Activated naive CD8-positive, alpha-beta T cell treated with anti-CD3 and anti-CD28 coated beads, Interleukin-2, amount 10 ng/mL, durations not matched to agents 7 days and 5 days (primary cell): ENCODE measurements around the gene ZBTB47. TPM values are rescaled to one million over a fixed set of nuclear protein-coding genes. Genes with fewer than 3 reads are reported as not detected.

Experiments
- ATAC-seq: fragments of 150-1000 bp; cut with Tn5 transposase; one replicate; pipeline ENCODE4 v1.10.0; 2021; ENCODE audit warnings: low read depth, moderate library complexity
- POLR2A ChIA-PET: fragments of 350-600 bp; sonication (Branson Sonifier 250); formaldehyde crosslinking; loops from one replicate; lab custom pipeline; 2021; ENCODE audit warnings: antibody characterized with exemption; lab: Charles Lee
- DNase-seq: peaks from one replicate; pipeline ENCODE4 v3.0.0; 2021
- H3K27ac Mint-ChIP-seq: one replicate; pipeline ENCODE4 v1.8.0; 2022; ENCODE audit warnings: mild to moderate bottlenecking, mixed read lengths
- H3K27me3 Mint-ChIP-seq: one replicate; pipeline ENCODE4 v1.8.0; 2022; ENCODE audit warnings: mild to moderate bottlenecking, moderate library complexity, mixed read lengths
- H3K36me3 Mint-ChIP-seq: one replicate; pipeline ENCODE4 v1.8.0; 2021; ENCODE audit warnings: mild to moderate bottlenecking, mixed read lengths
- H3K4me1 Mint-ChIP-seq: one replicate; pipeline ENCODE4 v1.8.0; 2021; ENCODE audit warnings: mixed read lengths
- H3K4me3 Mint-ChIP-seq: one replicate; pipeline ENCODE4 v1.8.0; 2022; ENCODE audit warnings: mild to moderate bottlenecking, moderate library complexity, mixed read lengths
- H3K9me3 Mint-ChIP-seq: one replicate; pipeline ENCODE4 v1.8.0; 2021; ENCODE audit warnings: mixed read lengths
- total RNA-seq, 2 experiments: library from RNA; stranded (reverse); gene quantifications; one replicate each; pipeline ENCODE4 v1.2.3, GENCODE V29; 2021

ZBTB47 gene
- total RNA-seq, 2 experiments from 2014 or later: 1.1 to 1.3 TPM

DNA sequence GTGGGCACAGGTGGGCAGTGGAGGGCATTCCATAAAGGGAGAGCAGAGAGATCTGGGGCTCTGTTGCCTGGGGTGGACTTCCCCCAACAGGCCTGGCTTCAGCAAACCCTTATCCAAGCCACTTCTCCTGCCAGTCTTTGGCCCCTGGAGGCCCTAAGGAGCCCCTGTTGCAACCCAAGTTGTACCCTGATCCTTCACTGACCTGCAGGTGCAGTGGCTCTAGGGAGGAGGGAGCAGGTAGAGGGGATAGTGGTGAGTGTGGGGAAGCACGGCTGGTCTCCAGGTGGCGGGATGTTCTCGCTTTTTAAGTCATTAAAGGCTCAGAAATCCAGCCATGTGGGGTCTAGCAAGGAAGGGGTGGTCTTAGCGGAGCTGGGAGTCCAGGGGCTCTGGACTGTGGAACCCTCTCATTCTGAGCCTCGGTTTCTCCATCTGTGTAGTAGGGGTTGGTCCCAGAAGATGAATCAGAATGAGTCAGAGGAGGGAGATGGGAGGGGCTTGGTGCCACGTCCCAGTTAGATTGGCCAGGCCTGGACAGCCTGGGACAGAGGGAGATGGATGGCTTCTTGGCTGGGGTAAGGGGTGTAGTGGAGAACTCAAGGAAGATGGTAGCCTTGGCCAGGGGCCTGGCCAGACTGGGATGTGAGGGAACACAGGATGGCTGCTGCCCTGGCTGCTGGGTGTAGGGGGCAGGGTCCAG, 2.6 kb downstream of the ZBTB47 start:
- Mint-ChIP-seq H3K27ac (no peak overlapping the region), H3K4me1 (peaks cover 19% of the 10 kb centered on the region), H3K4me3 (no peak overlapping the region), H3K9me3 (no peaks in the 10 kb centered on the region), H3K36me3 (peaks cover 1% of the 10 kb centered on the region), H3K27me3 (peaks cover 4% of the 10 kb centered on the region)
- DNase-seq (no peak), ATAC-seq (no peak)
- POLR2A ChIA-PET: no interaction called here

DNA sequence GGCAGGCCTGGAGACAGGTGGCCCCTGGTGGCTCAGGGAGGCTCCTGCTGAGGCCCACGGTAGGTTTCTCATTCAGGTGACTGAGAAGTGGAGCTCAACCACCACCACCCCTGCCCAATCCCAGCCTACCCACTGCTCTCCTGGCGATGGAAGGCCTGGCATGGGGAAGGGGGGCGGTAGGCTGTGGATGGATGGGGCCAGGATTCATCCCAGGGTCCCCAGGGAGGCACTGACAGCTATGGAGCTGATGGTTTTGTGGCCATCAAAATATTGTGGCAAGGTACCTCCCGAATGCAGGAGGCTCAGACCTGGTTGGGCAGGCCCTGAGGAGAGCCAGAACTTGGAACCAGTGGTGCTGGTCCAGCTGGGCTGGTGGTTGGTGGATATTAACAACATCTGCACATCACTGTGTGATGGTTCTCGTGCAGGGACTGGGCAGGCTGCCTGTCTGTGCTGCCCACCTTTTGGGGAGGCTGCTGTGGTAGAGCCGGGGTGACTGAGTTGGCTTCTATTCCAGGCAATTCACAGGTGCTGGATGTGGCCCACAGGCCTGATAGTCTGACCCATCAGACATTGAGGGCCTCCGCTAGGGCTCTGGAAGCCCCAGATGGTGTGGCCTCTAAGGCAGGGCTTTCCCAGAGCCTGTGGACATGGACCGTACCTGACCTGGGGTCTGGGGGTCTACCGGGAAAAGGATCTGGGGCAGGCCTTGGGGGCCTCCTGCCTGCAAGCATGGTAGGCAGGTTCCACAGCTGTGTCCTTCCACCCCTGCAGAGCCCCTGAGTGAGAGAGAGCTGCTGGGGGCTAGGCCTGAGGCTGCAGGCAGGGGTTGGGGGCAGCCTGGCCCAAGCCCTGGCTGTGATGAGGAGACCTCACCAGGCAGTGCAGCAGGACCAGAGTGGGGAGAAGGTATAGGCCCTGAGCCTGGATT, 3.4 kb downstream of the ZBTB47 start:
- ATAC-seq (no peak), DNase-seq (peak; percentile 31)
- Mint-ChIP-seq H3K27me3 (peaks cover 4% of the 10 kb centered on the region), H3K9me3 (no peaks in the 10 kb centered on the region), H3K36me3 (peaks cover 1% of the 10 kb centered on the region), H3K27ac (no peak overlapping the region), H3K4me3 (no peak overlapping the region), H3K4me1 (peaks cover 17% of the 10 kb centered on the region)
- POLR2A ChIA-PET: no interaction called here

DNA sequence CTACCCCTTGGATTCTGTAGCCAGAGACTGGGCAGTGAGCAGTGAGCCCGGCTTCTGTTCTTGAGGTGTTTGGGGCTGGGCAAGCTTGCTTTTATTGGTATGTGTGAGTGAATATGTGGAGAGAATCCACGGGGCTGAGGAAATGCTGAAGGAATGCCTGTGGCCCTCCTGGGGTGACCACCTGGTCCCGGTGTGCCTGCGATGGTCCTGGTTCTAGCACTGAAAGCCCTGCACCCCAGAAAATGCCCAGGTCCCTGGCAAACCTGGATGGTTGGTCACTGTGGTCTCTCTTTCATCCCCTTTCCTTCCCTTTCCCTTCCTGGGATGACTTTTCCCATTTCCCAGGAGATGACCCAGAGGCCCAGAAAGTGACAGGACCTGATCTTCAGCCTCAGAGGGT, 4.2 kb downstream of the ZBTB47 start:
- peaks cover 4% of the 10 kb centered on the region for H3K27me3 Mint-ChIP-seq
- no peaks in the 10 kb centered on the region for H3K9me3 Mint-ChIP-seq
- H3K4me1 Mint-ChIP-seq: peaks cover 10% of the 10 kb centered on the region
- peaks cover 1% of the 10 kb centered on the region for H3K36me3 Mint-ChIP-seq
- DNase-seq (no peak), ATAC-seq (no peak)
- POLR2A ChIA-PET: no interaction called here
- no peak overlapping the region for H3K4me3 Mint-ChIP-seq
- peak overlapping the region; percentile 28 for H3K27ac Mint-ChIP-seq

DNA sequence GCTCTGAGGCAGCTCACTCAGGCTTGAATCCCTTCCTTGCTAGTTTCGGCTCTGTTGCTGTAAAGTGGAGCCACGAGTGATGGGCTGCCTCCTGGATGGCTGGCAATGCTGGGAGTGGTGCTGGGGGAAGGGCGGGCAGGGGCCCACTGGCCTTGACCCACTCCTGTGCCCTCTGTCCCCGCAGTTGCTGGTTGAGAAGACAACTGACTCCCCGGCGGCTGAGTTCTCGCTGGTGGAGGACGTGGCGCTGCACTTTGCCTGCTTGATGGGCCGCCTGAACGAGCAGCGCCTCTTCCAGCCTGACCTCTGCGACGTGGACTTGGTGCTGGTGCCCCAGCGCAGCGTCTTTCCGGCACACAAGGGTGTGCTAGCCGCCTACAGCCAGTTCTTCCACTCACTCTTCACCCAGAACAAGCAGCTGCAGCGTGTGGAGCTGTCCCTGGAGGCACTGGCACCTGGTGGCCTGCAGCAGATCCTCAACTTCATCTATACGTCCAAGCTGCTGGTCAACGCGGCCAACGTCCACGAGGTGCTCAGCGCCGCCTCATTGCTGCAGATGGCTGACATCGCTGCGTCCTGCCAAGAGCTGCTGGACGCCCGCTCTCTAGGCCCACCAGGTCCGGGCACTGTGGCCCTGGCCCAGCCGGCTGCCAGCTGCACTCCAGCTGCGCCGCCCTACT, 4.7 kb downstream of the ZBTB47 start:
- ATAC-seq (no peak), DNase-seq (no peak)
- H3K9me3 Mint-ChIP-seq: no peaks in the 10 kb centered on the region
- no peak overlapping the region for H3K4me3 Mint-ChIP-seq
- H3K27ac Mint-ChIP-seq: peak overlapping the region; percentile 28
- POLR2A ChIA-PET: no interaction called here
- peaks cover 5% of the 10 kb centered on the region for H3K4me1 Mint-ChIP-seq
- H3K36me3 Mint-ChIP-seq: peaks cover 1% of the 10 kb centered on the region
- peaks cover 4% of the 10 kb centered on the region for H3K27me3 Mint-ChIP-seq

DNA sequence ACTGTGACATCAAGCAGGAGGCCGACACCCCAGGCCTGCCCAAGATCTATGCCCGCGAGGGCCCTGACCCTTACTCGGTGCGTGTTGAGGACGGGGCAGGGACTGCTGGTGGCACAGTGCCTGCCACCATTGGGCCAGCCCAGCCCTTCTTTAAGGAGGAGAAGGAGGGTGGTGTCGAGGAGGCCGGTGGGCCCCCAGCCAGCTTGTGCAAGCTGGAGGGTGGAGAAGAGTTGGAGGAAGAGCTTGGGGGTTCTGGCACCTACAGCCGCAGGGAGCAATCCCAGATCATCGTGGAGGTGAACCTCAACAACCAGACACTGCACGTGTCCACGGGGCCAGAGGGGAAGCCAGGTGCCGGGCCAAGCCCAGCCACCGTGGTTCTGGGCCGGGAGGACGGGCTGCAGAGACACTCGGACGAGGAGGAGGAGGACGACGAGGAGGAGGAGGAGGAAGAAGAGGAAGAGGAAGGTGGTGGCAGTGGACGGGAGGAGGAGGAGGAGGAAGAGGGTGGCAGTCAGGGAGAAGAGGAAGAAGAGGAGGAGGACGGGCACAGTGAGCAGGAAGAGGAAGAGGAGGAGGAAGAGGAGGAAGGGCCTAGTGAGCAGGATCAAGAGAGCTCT, 5.4 kb downstream of the ZBTB47 start:
- POLR2A ChIA-PET: no interaction called here
- DNase-seq (no peak), ATAC-seq (no peak)
- Mint-ChIP-seq H3K4me3 (no peak overlapping the region), H3K27me3 (peaks cover 4% of the 10 kb centered on the region), H3K9me3 (no peaks in the 10 kb centered on the region), H3K27ac (no peak overlapping the region), H3K36me3 (no peaks in the 10 kb centered on the region), H3K4me1 (no peaks in the 10 kb centered on the region)

DNA sequence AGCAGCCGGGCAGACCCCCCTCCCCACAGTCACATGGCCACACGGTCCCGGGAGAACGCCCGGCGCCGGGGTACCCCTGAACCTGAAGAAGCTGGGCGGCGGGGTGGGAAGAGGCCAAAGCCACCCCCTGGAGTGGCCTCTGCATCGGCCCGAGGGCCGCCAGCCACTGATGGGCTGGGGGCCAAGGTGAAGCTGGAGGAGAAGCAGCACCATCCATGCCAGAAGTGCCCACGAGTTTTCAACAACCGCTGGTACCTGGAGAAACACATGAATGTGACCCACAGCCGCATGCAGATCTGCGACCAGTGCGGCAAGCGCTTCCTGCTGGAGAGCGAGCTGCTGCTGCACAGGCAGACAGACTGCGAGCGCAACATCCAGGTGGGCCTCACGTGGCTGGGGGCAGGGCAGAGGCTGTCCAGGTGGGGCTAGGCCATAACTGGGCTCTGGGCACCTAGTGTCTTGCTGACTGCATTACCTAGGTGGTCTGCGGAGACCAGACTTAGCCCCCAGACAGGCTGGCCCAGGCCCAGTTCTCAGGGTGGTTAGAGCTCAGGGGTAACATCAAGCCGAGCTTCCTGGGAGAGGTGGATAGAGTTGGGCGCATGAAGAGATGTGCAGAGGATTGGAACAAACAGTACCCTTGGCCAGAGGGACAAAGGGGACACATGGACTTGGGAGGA, 6.1 kb downstream of the ZBTB47 start:
- H3K9me3 Mint-ChIP-seq: no peaks in the 10 kb centered on the region
- H3K4me1 Mint-ChIP-seq: no peaks in the 10 kb centered on the region
- no peaks in the 10 kb centered on the region for H3K36me3 Mint-ChIP-seq
- H3K27me3 Mint-ChIP-seq: peaks cover 4% of the 10 kb centered on the region
- no peak overlapping the region for H3K27ac Mint-ChIP-seq
- ATAC-seq (no peak), DNase-seq (no peak)
- H3K4me3 Mint-ChIP-seq: no peak overlapping the region
- POLR2A ChIA-PET: no interaction called here

DNA sequence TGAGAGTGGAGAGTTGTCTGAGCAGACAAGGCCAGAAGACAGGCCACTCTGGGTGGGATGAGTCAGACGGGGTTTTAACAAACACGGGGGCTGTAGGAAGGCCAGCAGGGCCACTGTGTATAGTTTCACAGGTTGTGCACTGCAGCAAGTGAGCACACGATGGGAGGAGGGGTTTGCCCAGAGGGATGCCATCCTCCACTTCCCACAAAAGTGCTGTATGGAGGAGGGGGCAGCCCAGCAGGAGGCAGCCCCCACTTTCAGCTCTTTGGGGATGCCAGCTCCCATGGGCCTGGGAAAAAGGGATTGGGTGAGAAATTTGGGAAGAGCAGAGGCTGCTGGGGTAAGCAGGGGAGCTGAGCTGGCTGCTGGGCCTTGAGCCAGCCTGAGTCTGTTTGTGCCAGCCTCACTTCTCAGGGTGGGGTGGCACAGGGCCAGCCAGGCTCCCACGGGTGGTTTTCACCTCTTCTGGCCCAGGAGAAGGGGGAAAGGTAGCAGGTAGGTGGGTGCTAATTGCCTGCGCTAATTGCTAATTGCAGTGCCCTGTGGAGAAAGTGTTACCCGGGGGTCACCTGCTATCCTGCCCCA, 6.7 kb downstream of the ZBTB47 start:
- Mint-ChIP-seq H3K36me3 (no peaks in the 10 kb centered on the region), H3K4me3 (no peak overlapping the region), H3K27me3 (peaks cover 2% of the 10 kb centered on the region), H3K27ac (no peak overlapping the region), H3K9me3 (no peaks in the 10 kb centered on the region), H3K4me1 (no peaks in the 10 kb centered on the region)
- ATAC-seq: no peak
- POLR2A ChIA-PET: no interaction called here
- no peak for DNase-seq

DNA sequence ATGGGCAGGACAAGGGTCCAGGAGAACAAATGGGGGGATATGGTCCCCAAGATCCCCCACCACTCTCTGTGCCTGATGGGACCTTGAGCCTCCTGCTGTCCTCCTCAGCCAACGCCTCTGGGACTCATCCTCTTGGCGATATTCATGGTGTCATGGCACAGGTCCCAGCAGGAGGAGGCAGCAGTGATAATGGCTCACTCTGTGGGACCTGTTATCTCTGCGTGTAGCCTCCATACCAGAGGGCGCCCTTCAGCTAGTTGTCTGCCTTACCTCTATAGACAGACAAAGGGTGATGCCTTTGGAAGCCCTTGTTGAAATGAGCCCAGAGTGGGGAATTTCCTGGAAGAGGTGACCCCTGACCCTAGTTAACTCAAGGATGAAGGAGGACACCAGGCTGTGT, 7.4 kb downstream of the ZBTB47 start:
- ATAC-seq: peak; percentile 27

DNA sequence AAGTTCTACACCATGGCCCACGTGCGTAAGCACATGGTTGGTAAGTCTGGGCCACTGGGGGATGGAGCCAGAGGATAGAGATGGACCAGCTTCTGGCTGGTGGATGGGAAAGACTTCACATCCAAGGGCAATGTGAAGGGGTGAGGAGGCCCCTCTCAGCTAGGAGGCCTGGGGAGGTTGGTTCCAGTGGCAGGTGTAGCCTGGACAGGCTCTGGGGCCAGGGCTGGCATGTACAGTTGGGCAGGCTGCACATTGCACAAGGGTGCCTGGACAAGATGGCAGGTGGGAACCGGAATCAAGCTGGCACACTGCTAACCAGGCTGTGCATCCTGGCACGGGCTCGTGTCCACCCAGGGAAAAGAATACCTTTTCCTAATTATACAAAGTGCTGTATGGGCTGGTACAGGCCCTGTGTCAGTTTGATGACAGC, 8.1 kb downstream of the ZBTB47 start:
- POLR2A ChIA-PET: interaction anchor here (1.3 kb wide), 1 partner anchor 61 kb away, joined by 3 read pairs; the partner anchor contains the start of gene NKTR
- Mint-ChIP-seq H3K36me3 (no peaks in the 10 kb centered on the region), H3K27me3 (no peaks in the 10 kb centered on the region), H3K4me1 (no peaks in the 10 kb centered on the region), H3K4me3 (no peak overlapping the region), H3K27ac (no peak overlapping the region), H3K9me3 (no peaks in the 10 kb centered on the region)
- ATAC-seq (no peak), DNase-seq (no peak)

More for the DNA sequence above, 7.4 kb downstream of the ZBTB47 start:
- Mint-ChIP-seq H3K27ac (no peak overlapping the region), H3K4me3 (no peak overlapping the region), H3K4me1 (no peaks in the 10 kb centered on the region), H3K36me3 (no peaks in the 10 kb centered on the region), H3K27me3 (no peaks in the 10 kb centered on the region), H3K9me3 (no peaks in the 10 kb centered on the region)
- DNase-seq: no peak
- POLR2A ChIA-PET: no interaction called here

DNA sequence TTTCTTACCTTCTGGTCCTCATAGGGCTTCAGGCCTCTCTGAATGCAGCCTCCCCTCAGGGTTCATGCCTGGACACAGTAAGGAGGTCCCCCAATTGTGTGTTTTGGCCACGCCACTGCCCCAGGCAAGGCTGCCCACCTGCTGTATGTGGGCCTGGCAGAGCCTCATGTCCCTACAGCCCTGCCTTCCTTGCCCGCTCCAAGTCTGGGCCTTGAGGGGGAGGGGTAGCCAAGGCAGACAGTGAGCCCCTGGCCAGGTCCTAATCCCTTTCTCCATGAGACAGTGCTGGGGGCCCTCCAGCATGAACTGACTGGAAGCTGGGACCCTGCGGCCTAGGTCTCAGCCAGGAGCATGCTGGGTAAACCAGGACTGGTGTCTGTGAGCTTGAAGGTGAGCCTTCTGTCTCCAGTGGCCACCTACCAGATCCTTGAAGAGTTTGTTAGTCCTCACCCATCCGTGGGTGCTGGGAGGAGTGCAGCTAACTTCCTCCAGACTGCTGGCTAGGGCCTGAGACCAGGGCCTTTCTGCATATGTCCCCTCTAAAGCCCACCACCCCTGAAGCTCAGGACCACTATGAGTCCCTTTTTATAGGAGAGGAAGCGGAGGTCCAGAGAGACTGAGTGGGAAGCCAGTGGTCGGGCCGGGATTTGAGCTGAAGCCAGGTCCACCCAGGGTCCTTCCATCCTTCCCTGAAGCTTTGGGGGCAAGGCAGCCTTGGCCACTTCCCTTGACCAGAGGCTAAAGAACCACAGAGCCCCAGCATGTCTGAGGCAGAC, 8.7 kb downstream of the ZBTB47 start:
- no peak overlapping the region for H3K27ac Mint-ChIP-seq
- no peak overlapping the region for H3K4me3 Mint-ChIP-seq

DNA sequence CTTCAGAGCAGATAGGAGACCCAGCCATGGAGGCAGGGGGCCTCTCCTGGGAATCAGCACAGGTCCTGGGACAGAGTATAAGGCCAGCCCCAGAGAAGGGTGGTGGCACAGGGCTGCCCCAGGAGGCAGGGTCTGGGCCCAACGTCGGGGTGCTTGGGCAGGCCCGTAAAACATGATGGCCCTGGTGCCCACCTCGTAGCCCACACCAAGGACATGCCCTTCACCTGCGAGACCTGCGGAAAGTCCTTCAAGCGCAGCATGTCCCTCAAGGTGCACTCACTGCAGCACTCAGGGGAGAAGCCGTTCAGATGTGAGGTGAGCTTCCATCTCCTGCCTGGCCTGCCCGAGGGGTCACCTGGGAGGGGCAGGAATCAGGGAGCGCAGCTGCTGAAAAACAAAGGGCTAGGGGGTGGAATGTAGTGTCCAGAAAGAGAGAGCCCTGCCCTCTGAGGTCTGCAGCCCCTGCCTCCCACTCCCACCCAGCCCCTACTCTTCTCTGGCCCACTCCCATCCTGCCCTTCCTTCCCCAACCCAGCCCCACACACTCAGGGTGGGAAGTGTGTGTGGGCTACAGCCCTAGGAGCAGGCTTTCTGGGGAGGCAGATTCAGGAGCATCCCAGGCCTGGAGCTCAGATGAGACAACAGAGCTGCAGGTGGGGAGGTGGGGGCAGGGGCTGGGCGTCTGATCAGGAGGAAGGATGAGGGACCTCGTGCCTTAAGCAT, 9.5 kb downstream of the ZBTB47 start:
- DNase-seq: no peak
- Mint-ChIP-seq H3K4me3 (no peak overlapping the region), H3K27ac (no peak overlapping the region), H3K27me3 (no peaks in the 10 kb centered on the region), H3K9me3 (no peaks in the 10 kb centered on the region), H3K4me1 (no peaks in the 10 kb centered on the region), H3K36me3 (no peaks in the 10 kb centered on the region)
- POLR2A ChIA-PET: interaction anchor here (1.3 kb wide), 1 partner anchor 63 kb away, joined by 3 read pairs; the partner anchor contains the start of gene NKTR
- ATAC-seq: no peak

More for the DNA sequence above, 8.7 kb downstream of the ZBTB47 start:
- Mint-ChIP-seq H3K4me1 (no peaks in the 10 kb centered on the region), H3K36me3 (no peaks in the 10 kb centered on the region), H3K9me3 (no peaks in the 10 kb centered on the region), H3K27me3 (no peaks in the 10 kb centered on the region)
- no peak for DNase-seq
- POLR2A ChIA-PET: interaction anchor here (1.3 kb wide), 1 partner anchor 62 kb away, joined by 3 read pairs; the partner anchor contains the start of gene NKTR
- ATAC-seq: no peak
